Stimulated activated naive CD8-positive, alpha-beta T cell treated with anti-CD3 and anti-CD28 coated beads, Interleukin-15, amount 100 ng/mL, for 72 hours (primary cell): ENCODE data around the gene BORCS6.

Experiments used
- ATAC-seq: fragments of 150-1000 bp; cut with Tn5 transposase; 2 replicates; pipeline ENCODE4 v1.10.0; 2021; ENCODE audit warnings: mild to moderate bottlenecking, moderate library complexity
- DNase-seq, 2 donors: peaks; one replicate each; pipeline ENCODE4 v3.0.0; 2021 to 2022
- H3K27ac Mint-ChIP-seq, 2 donors: one replicate each; pipeline ENCODE4 v1.8.0; 2022; ENCODE audit warnings: mild to moderate bottlenecking in 2 of 2, mixed read lengths in 2 of 2, moderate library complexity in 2 of 2
- H3K27me3 Mint-ChIP-seq: one replicate; pipeline ENCODE4 v1.8.0; 2022; ENCODE audit warnings: mixed read lengths
- H3K4me1 Mint-ChIP-seq: one replicate; pipeline ENCODE4 v1.8.0; 2022; ENCODE audit warnings: mild to moderate bottlenecking, mixed read lengths
- H3K4me3 Mint-ChIP-seq, 2 donors: one replicate each; pipeline ENCODE4 v1.8.0; 2022; ENCODE audit warnings: mild to moderate bottlenecking in 2 of 2, mixed read lengths in 2 of 2, moderate library complexity in 1 of 2
- H3K9me3 Mint-ChIP-seq, 2 donors: one replicate each; pipeline ENCODE4 v1.8.0; 2022; ENCODE audit warnings: mixed read lengths in 2 of 2

Gene BORCS6

GRCh38 chr17:8154608-8155155 is 35.3 kb downstream of the BORCS6 start:
- Mint-ChIP-seq H3K9me3 (no peaks in the 10 kb centered on the region), H3K4me1 (peaks cover 28% of the 10 kb centered on the region), H3K4me3 (no peak overlapping the region), H3K27me3 (no peaks in the 10 kb centered on the region), H3K27ac (peak overlapping the region in 1 of 2 donors; percentile 82)
- no peak for ATAC-seq
- no peak for DNase-seq

- peaks cover 27% of the 10 kb centered on the region for H3K4me1 Mint-ChIP-seq
- H3K27me3 Mint-ChIP-seq: no peaks in the 10 kb centered on the region
- no peaks in the 10 kb centered on the region for H3K9me3 Mint-ChIP-seq
- H3K4me3 Mint-ChIP-seq: no peak overlapping the region
- DNase-seq (peak; percentile 76 to 86), ATAC-seq (no peak)
- peak overlapping the region; percentile 95 to 98 for H3K27ac Mint-ChIP-seq
Observed at GRCh38 chr17:8153957-8154607, 35.9 kb downstream of the BORCS6 start.

GRCh38 chr17:8153525-8153956 is 36.4 kb downstream of the BORCS6 start:
- no peaks in the 10 kb centered on the region for H3K27me3 Mint-ChIP-seq
- no peak for ATAC-seq
- H3K4me3 Mint-ChIP-seq: no peak overlapping the region
- H3K4me1 Mint-ChIP-seq: peaks cover 22% of the 10 kb centered on the region
- peak in 1 of 2 donors; percentile 69 for DNase-seq
- H3K27ac Mint-ChIP-seq: peak overlapping the region; percentile 95 to 98
- H3K9me3 Mint-ChIP-seq: no peaks in the 10 kb centered on the region

- no peaks in the 10 kb centered on the region for H3K27me3 Mint-ChIP-seq
- ATAC-seq: no peak
- no peaks in the 10 kb centered on the region for H3K9me3 Mint-ChIP-seq
- DNase-seq: no peak
- H3K4me1 Mint-ChIP-seq: peaks cover 19% of the 10 kb centered on the region
- peak overlapping the region; percentile 95 to 98 for H3K27ac Mint-ChIP-seq
- H3K4me3 Mint-ChIP-seq: no peak overlapping the region
Observed at GRCh38 chr17:8153031-8153451, 36.9 kb downstream of the BORCS6 start.

- DNase-seq: peak; percentile 84 to 94
- no peaks in the 10 kb centered on the region for H3K27me3 Mint-ChIP-seq
- no peaks in the 10 kb centered on the region for H3K9me3 Mint-ChIP-seq
- H3K4me3 Mint-ChIP-seq: no peak within 1 kb of the TSS
- ATAC-seq: peak; percentile 50
- peaks cover 27% of the 10 kb centered on the region for H3K4me1 Mint-ChIP-seq
- H3K27ac Mint-ChIP-seq: peak within 1 kb of the TSS; percentile 96 to 98
Observed at GRCh38 chr17:8152112-8152775, 37.7 kb downstream of the BORCS6 start, which contains the start of gene PER1. PER1 (minus strand) TSS chr17:8152404; CDS start chr17:8150706, 1,698 bp downstream.

- Mint-ChIP-seq H3K27ac (peak overlapping the region; percentile 95 to 96), H3K27me3 (no peaks in the 10 kb centered on the region), H3K4me1 (peaks cover 32% of the 10 kb centered on the region), H3K4me3 (no peak overlapping the region), H3K9me3 (no peaks in the 10 kb centered on the region)
- ATAC-seq (no peak), DNase-seq (peak; percentile 54 to 56)
Observed at GRCh38 chr17:8151641-8152111, 38.3 kb downstream of the BORCS6 start.

- peak overlapping the region; percentile 95 to 96 for H3K27ac Mint-ChIP-seq
- peak; percentile 59 for ATAC-seq
Observed at GRCh38 chr17:8151120-8151640, 38.8 kb downstream of the BORCS6 start.

GRCh38 chr17:8150194-8151119 is 39.5 kb downstream of the BORCS6 start:
- no peak for ATAC-seq
- no peak for DNase-seq
- peak overlapping the region; percentile 54 to 85 for H3K27ac Mint-ChIP-seq
- no peaks in the 10 kb centered on the region for H3K9me3 Mint-ChIP-seq
- H3K27me3 Mint-ChIP-seq: no peaks in the 10 kb centered on the region
- H3K4me3 Mint-ChIP-seq: peak overlapping the region in 1 of 2 donors; percentile 60
- H3K4me1 Mint-ChIP-seq: peaks cover 42% of the 10 kb centered on the region

More at GRCh38 chr17:8151120-8151640, 38.8 kb downstream of the BORCS6 start:
- H3K27me3 Mint-ChIP-seq: no peaks in the 10 kb centered on the region
- H3K9me3 Mint-ChIP-seq: no peaks in the 10 kb centered on the region
- H3K4me1 Mint-ChIP-seq: peaks cover 37% of the 10 kb centered on the region
- peak; percentile 82 to 87 for DNase-seq
- H3K4me3 Mint-ChIP-seq: no peak overlapping the region

- peaks cover 42% of the 10 kb centered on the region for H3K4me1 Mint-ChIP-seq
- no peak for ATAC-seq
- no peaks in the 10 kb centered on the region for H3K9me3 Mint-ChIP-seq
- H3K4me3 Mint-ChIP-seq: peak overlapping the region in 1 of 2 donors; percentile 21
- peak overlapping the region; percentile 33 to 54 for H3K27ac Mint-ChIP-seq
- H3K27me3 Mint-ChIP-seq: no peaks in the 10 kb centered on the region
- no peak for DNase-seq
Observed at GRCh38 chr17:8149419-8150193, 40.4 kb downstream of the BORCS6 start.

- Mint-ChIP-seq H3K9me3 (no peaks in the 10 kb centered on the region), H3K4me1 (peaks cover 42% of the 10 kb centered on the region), H3K4me3 (no peak overlapping the region), H3K27ac (peak overlapping the region in 1 of 2 donors; percentile 93), H3K27me3 (no peaks in the 10 kb centered on the region)
- ATAC-seq (no peak), DNase-seq (no peak)
Observed at GRCh38 chr17:8148560-8148959, 41.4 kb downstream of the BORCS6 start.

GRCh38 chr17:8147805-8148404 is 42.1 kb downstream of the BORCS6 start:
- peak overlapping the region in 1 of 2 donors; percentile 93 for H3K27ac Mint-ChIP-seq
- no peak overlapping the region for H3K4me3 Mint-ChIP-seq
- ATAC-seq: no peak
- peaks cover 42% of the 10 kb centered on the region for H3K4me1 Mint-ChIP-seq
- H3K9me3 Mint-ChIP-seq: no peaks in the 10 kb centered on the region
- no peaks in the 10 kb centered on the region for H3K27me3 Mint-ChIP-seq
- no peak for DNase-seq

GRCh38 chr17:8147141-8147804 is 42.7 kb downstream of the BORCS6 start:
- ATAC-seq: no peak
- Mint-ChIP-seq H3K27ac (peak overlapping the region in 1 of 2 donors; percentile 90), H3K4me3 (no peak overlapping the region)

GRCh38 chr17:8146381-8147140 is 43.4 kb downstream of the BORCS6 start:
- H3K4me3 Mint-ChIP-seq: no peak overlapping the region
- no peak for ATAC-seq

More at GRCh38 chr17:8147141-8147804, 42.7 kb downstream of the BORCS6 start:
- H3K9me3 Mint-ChIP-seq: no peaks in the 10 kb centered on the region
- H3K4me1 Mint-ChIP-seq: peaks cover 42% of the 10 kb centered on the region
- no peak for DNase-seq
- no peaks in the 10 kb centered on the region for H3K27me3 Mint-ChIP-seq

More at GRCh38 chr17:8146381-8147140, 43.4 kb downstream of the BORCS6 start:
- Mint-ChIP-seq H3K27me3 (no peaks in the 10 kb centered on the region), H3K9me3 (no peaks in the 10 kb centered on the region), H3K4me1 (peaks cover 42% of the 10 kb centered on the region), H3K27ac (no peak overlapping the region)
- DNase-seq: no peak
